HFF-Myc (cell line): ENCODE results near the gene KAZN.

ENCODE experiments used
- DNase-seq: peaks from one replicate; pipeline ENCODE4 v3.0.0-alpha.2; 2011; ENCODE audit warnings: low read depth; ENCODE audit errors: extremely low read depth
- H3K4me3 ChIP-seq: replicated peaks from 2 replicates; pipeline ENCODE4 v1.5.1; 2011; ENCODE audit warnings: low read depth, mild to moderate bottlenecking, control low read depth, low read length
- CTCF ChIP-seq: IDR thresholded peaks from 2 replicates; pipeline ENCODE4 v1.5.1; 2012; ENCODE audit warnings: mild to moderate bottlenecking, low read depth, low read length, control low read depth; ENCODE audit errors: missing control alignments

Gene KAZN

GRCh38 chr1:14949270-14949835, 350.9 kb downstream of the KAZN start:
- no peak for TF ChIP-seq CTCF
- no peak for DNase-seq
- H3K4me3 ChIP-seq: no peak overlapping the region

GRCh38 chr1:14949836-14950713, 351.6 kb downstream of the KAZN start:
- no peak for DNase-seq
- TF ChIP-seq CTCF: no peak
- no peak overlapping the region for H3K4me3 ChIP-seq

GRCh38 chr1:14951766-14952165, 353.3 kb downstream of the KAZN start:
- DNase-seq: no peak
- H3K4me3 ChIP-seq: no peak overlapping the region
- TF ChIP-seq CTCF: no peak

- H3K4me3 ChIP-seq: no peak overlapping the region
- no peak for DNase-seq
- TF ChIP-seq CTCF: no peak
These were observed 354.3 kb downstream of the KAZN start for GRCh38 chr1:14952626-14953314.

GRCh38 chr1:14954210-14954609, 355.7 kb downstream of the KAZN start:
- no peak overlapping the region for H3K4me3 ChIP-seq
- TF ChIP-seq CTCF: no peak
- no peak for DNase-seq

GRCh38 chr1:14954930-14955329, 356.4 kb downstream of the KAZN start:
- no peak for TF ChIP-seq CTCF
- no peak for DNase-seq
- H3K4me3 ChIP-seq: no peak overlapping the region
